ENCODE measurements around the gene HAPLN3.

GRCh38 chr15:88898736-88899135 is 3.4 kb upstream of the HAPLN3 start:
- TF ChIP-seq POLR2AphosphoS5 (IDR thresholded peaks at IDR 0.05) (no peak), POLR2A (IDR thresholded peaks at IDR 0.05) (no peak)
